NCI-H2107 treated with DMSO at 0.1 percent for 48 hours (cell line): ENCODE data around the gene AKT1S1.

Experiments used
- DNase-seq: peaks from one replicate; lab custom pipeline; 2025; ENCODE audit not compliant: unreplicated experiment; lab: John Stamatoyannopoulos, UW

Gene AKT1S1

GRCh38 chr19:49884760-49885159 is 7.6 kb upstream of the AKT1S1 start:
- DNase-seq, result no peak

- no peak for DNase-seq
Observed at GRCh38 chr19:49884109-49884508, 7.0 kb upstream of the AKT1S1 start.

- DNase-seq, result no peak
Observed at GRCh38 chr19:49883094-49883493, 5.9 kb upstream of the AKT1S1 start.

GRCh38 chr19:49882643-49883042 is 5.5 kb upstream of the AKT1S1 start:
- DNase-seq, result no peak

- DNase-seq, result no peak
Observed at GRCh38 chr19:49881672-49882394, 4.7 kb upstream of the AKT1S1 start.

- no peak for DNase-seq
Observed at GRCh38 chr19:49881186-49881585, 4.0 kb upstream of the AKT1S1 start.

GRCh38 chr19:49880162-49880869 is 3.2 kb upstream of the AKT1S1 start:
- no peak for DNase-seq

GRCh38 chr19:49879243-49879963 is 2.2 kb upstream of the AKT1S1 start:
- DNase-seq, result no peak

- no peak for DNase-seq
Observed at GRCh38 chr19:49878744-49879070, 1.6 kb upstream of the AKT1S1 start.

- peak; percentile 84 for DNase-seq
Observed at GRCh38 chr19:49877879-49878743, 956 bp upstream of the AKT1S1 start.

- peak; percentile 95 for DNase-seq
Observed at GRCh38 chr19:49876422-49877019, 634 bp downstream of the AKT1S1 start.

GRCh38 chr19:49875857-49876421 is 1.2 kb downstream of the AKT1S1 start:
- DNase-seq, result no peak

- no peak for DNase-seq
Observed at GRCh38 chr19:49875177-49875576, 2.0 kb downstream of the AKT1S1 start.

- no peak for DNase-seq
Observed at GRCh38 chr19:49874503-49875157, 2.5 kb downstream of the AKT1S1 start.

GRCh38 chr19:49873834-49874233 is 3.3 kb downstream of the AKT1S1 start:
- DNase-seq, result no peak

- DNase-seq, result no peak
Observed at GRCh38 chr19:49873129-49873521, 4.0 kb downstream of the AKT1S1 start.

- DNase-seq, result no peak
Observed at GRCh38 chr19:49872245-49873128, 4.7 kb downstream of the AKT1S1 start.

- no peak for DNase-seq
Observed at GRCh38 chr19:49871349-49871985, 5.7 kb downstream of the AKT1S1 start.
